ENCODE measurements around the gene IGF2BP3.
"Not testable (repeated sequence)": the region's sequence is repeated elsewhere in the genome, so short reads cannot be mapped to it uniquely, and the experiment has no call there.

IGF2BP3 gene

GRCh38 chr7:23405240-23405618, 65.1 kb downstream of the IGF2BP3 start:
- no peak for DNase-seq
- H3K36me3 ChIP-seq (ENCODE audit: control insufficient read depth, insufficient read depth, low read length) = no peaks in the 10 kb centered on the region
- no peak overlapping the region for H3K4me3 ChIP-seq (ENCODE audit: insufficient read depth, low read depth, low read length, poor library complexity, severe bottlenecking)
- no peaks in the 10 kb centered on the region for H3K9me3 ChIP-seq (ENCODE audit: control insufficient read depth, low read length)
- no peak overlapping the region for H3K27ac ChIP-seq (ENCODE audit: insufficient read depth, low read length, poor library complexity, severe bottlenecking)
- no peaks in the 10 kb centered on the region for H3K27me3 ChIP-seq (replicated peaks; ENCODE audit: control insufficient read depth, insufficient read depth, low read length, poor library complexity, severe bottlenecking)
- no peaks in the 10 kb centered on the region for H3K4me1 ChIP-seq (ENCODE audit: control insufficient read depth, insufficient read depth, low read length, poor library complexity, severe bottlenecking)

- no peak for DNase-seq
- Histone ChIP-seq H3K27me3 (replicated peaks; ENCODE audit: control insufficient read depth, insufficient read depth, low read length, poor library complexity, severe bottlenecking) (no peaks in the 10 kb centered on the region), H3K27ac (ENCODE audit: insufficient read depth, low read length, poor library complexity, severe bottlenecking) (no peak overlapping the region), H3K36me3 (ENCODE audit: control insufficient read depth, insufficient read depth, low read length) (no peaks in the 10 kb centered on the region), H3K4me3 (ENCODE audit: insufficient read depth, low read depth, low read length, poor library complexity, severe bottlenecking) (no peak overlapping the region), H3K9me3 (ENCODE audit: control insufficient read depth, low read length) (no peaks in the 10 kb centered on the region), H3K4me1 (ENCODE audit: control insufficient read depth, insufficient read depth, low read length, poor library complexity, severe bottlenecking) (no peaks in the 10 kb centered on the region)
Measured at GRCh38 chr7:23404546-23405239, 65.6 kb downstream of the IGF2BP3 start.

GRCh38 chr7:23403970-23404369, 66.3 kb downstream of the IGF2BP3 start:
- DNase-seq = no peak

GRCh38 chr7:23398090-23398489, 72.2 kb downstream of the IGF2BP3 start:
- H3K4me3 ChIP-seq (ENCODE audit: insufficient read depth, low read depth, low read length, poor library complexity, severe bottlenecking); DNase-seq: not testable (repeated sequence)

More at GRCh38 chr7:23403970-23404369, 66.3 kb downstream of the IGF2BP3 start:
- Histone ChIP-seq H3K27me3 (replicated peaks; ENCODE audit: control insufficient read depth, insufficient read depth, low read length, poor library complexity, severe bottlenecking) (no peaks in the 10 kb centered on the region), H3K4me3 (ENCODE audit: insufficient read depth, low read depth, low read length, poor library complexity, severe bottlenecking) (no peak overlapping the region), H3K27ac (ENCODE audit: insufficient read depth, low read length, poor library complexity, severe bottlenecking) (no peak overlapping the region), H3K36me3 (ENCODE audit: control insufficient read depth, insufficient read depth, low read length) (no peaks in the 10 kb centered on the region), H3K9me3 (ENCODE audit: control insufficient read depth, low read length) (no peaks in the 10 kb centered on the region), H3K4me1 (ENCODE audit: control insufficient read depth, insufficient read depth, low read length, poor library complexity, severe bottlenecking) (no peaks in the 10 kb centered on the region)

GRCh38 chr7:23397241-23397640, 73.0 kb downstream of the IGF2BP3 start:
- Histone ChIP-seq H3K27me3 (replicated peaks; ENCODE audit: control insufficient read depth, insufficient read depth, low read length, poor library complexity, severe bottlenecking) (no peaks in the 10 kb centered on the region), H3K36me3 (ENCODE audit: control insufficient read depth, insufficient read depth, low read length) (no peaks in the 10 kb centered on the region), H3K9me3 (ENCODE audit: control insufficient read depth, low read length) (no peaks in the 10 kb centered on the region), H3K4me1 (ENCODE audit: control insufficient read depth, insufficient read depth, low read length, poor library complexity, severe bottlenecking) (no peaks in the 10 kb centered on the region), H3K4me3 (ENCODE audit: insufficient read depth, low read depth, low read length, poor library complexity, severe bottlenecking) (no peak overlapping the region), H3K27ac (ENCODE audit: insufficient read depth, low read length, poor library complexity, severe bottlenecking) (no peak overlapping the region)
- DNase-seq = no peak

More at GRCh38 chr7:23398090-23398489, 72.2 kb downstream of the IGF2BP3 start:
- not testable (repeated sequence) for H3K27me3 ChIP-seq (replicated peaks; ENCODE audit: control insufficient read depth, insufficient read depth, low read length, poor library complexity, severe bottlenecking); H3K27ac ChIP-seq (ENCODE audit: insufficient read depth, low read length, poor library complexity, severe bottlenecking); H3K9me3 ChIP-seq (ENCODE audit: control insufficient read depth, low read length); H3K4me1 ChIP-seq (ENCODE audit: control insufficient read depth, insufficient read depth, low read length, poor library complexity, severe bottlenecking); H3K36me3 ChIP-seq (ENCODE audit: control insufficient read depth, insufficient read depth, low read length)

- H3K27me3 ChIP-seq (replicated peaks; ENCODE audit: control insufficient read depth, insufficient read depth, low read length, poor library complexity, severe bottlenecking) = no peaks in the 10 kb centered on the region
- no peak for DNase-seq
- H3K27ac ChIP-seq (ENCODE audit: insufficient read depth, low read length, poor library complexity, severe bottlenecking) = no peak overlapping the region
- no peak overlapping the region for H3K4me3 ChIP-seq (ENCODE audit: insufficient read depth, low read depth, low read length, poor library complexity, severe bottlenecking)
- no peaks in the 10 kb centered on the region for H3K9me3 ChIP-seq (ENCODE audit: control insufficient read depth, low read length)
- H3K4me1 ChIP-seq (ENCODE audit: control insufficient read depth, insufficient read depth, low read length, poor library complexity, severe bottlenecking) = no peaks in the 10 kb centered on the region
- no peaks in the 10 kb centered on the region for H3K36me3 ChIP-seq (ENCODE audit: control insufficient read depth, insufficient read depth, low read length)
Measured at GRCh38 chr7:23396222-23397015, 73.9 kb downstream of the IGF2BP3 start.

GRCh38 chr7:23394488-23395171, 75.7 kb downstream of the IGF2BP3 start:
- no peak overlapping the region for H3K4me3 ChIP-seq (ENCODE audit: insufficient read depth, low read depth, low read length, poor library complexity, severe bottlenecking)
- no peak overlapping the region for H3K27ac ChIP-seq (ENCODE audit: insufficient read depth, low read length, poor library complexity, severe bottlenecking)
- DNase-seq = no peak
- H3K27me3 ChIP-seq (replicated peaks; ENCODE audit: control insufficient read depth, insufficient read depth, low read length, poor library complexity, severe bottlenecking) = no peaks in the 10 kb centered on the region
- H3K4me1 ChIP-seq (ENCODE audit: control insufficient read depth, insufficient read depth, low read length, poor library complexity, severe bottlenecking) = no peaks in the 10 kb centered on the region
- H3K9me3 ChIP-seq (ENCODE audit: control insufficient read depth, low read length) = no peaks in the 10 kb centered on the region
- no peaks in the 10 kb centered on the region for H3K36me3 ChIP-seq (ENCODE audit: control insufficient read depth, insufficient read depth, low read length)

- no peak for DNase-seq
- Histone ChIP-seq H3K36me3 (ENCODE audit: control insufficient read depth, insufficient read depth, low read length) (no peaks in the 10 kb centered on the region), H3K27me3 (replicated peaks; ENCODE audit: control insufficient read depth, insufficient read depth, low read length, poor library complexity, severe bottlenecking) (no peaks in the 10 kb centered on the region), H3K27ac (ENCODE audit: insufficient read depth, low read length, poor library complexity, severe bottlenecking) (no peak overlapping the region), H3K9me3 (ENCODE audit: control insufficient read depth, low read length) (no peaks in the 10 kb centered on the region), H3K4me1 (ENCODE audit: control insufficient read depth, insufficient read depth, low read length, poor library complexity, severe bottlenecking) (no peaks in the 10 kb centered on the region), H3K4me3 (ENCODE audit: insufficient read depth, low read depth, low read length, poor library complexity, severe bottlenecking) (no peak overlapping the region)
Measured at GRCh38 chr7:23393636-23394035, 76.7 kb downstream of the IGF2BP3 start.

- Histone ChIP-seq H3K9me3 (ENCODE audit: control insufficient read depth, low read length) (no peaks in the 10 kb centered on the region), H3K27me3 (replicated peaks; ENCODE audit: control insufficient read depth, insufficient read depth, low read length, poor library complexity, severe bottlenecking) (no peaks in the 10 kb centered on the region), H3K4me1 (ENCODE audit: control insufficient read depth, insufficient read depth, low read length, poor library complexity, severe bottlenecking) (no peaks in the 10 kb centered on the region), H3K27ac (ENCODE audit: insufficient read depth, low read length, poor library complexity, severe bottlenecking) (no peak overlapping the region), H3K4me3 (ENCODE audit: insufficient read depth, low read depth, low read length, poor library complexity, severe bottlenecking) (no peak overlapping the region), H3K36me3 (ENCODE audit: control insufficient read depth, insufficient read depth, low read length) (no peaks in the 10 kb centered on the region)
- no peak for DNase-seq
Measured at GRCh38 chr7:23389701-23390100, 80.6 kb downstream of the IGF2BP3 start.

GRCh38 chr7:23387583-23387982, 82.7 kb downstream of the IGF2BP3 start:
- no peak overlapping the region for H3K4me3 ChIP-seq (ENCODE audit: insufficient read depth, low read depth, low read length, poor library complexity, severe bottlenecking)
- no peaks in the 10 kb centered on the region for H3K27me3 ChIP-seq (replicated peaks; ENCODE audit: control insufficient read depth, insufficient read depth, low read length, poor library complexity, severe bottlenecking)
- no peak overlapping the region for H3K27ac ChIP-seq (ENCODE audit: insufficient read depth, low read length, poor library complexity, severe bottlenecking)
- DNase-seq = no peak
- H3K36me3 ChIP-seq (ENCODE audit: control insufficient read depth, insufficient read depth, low read length) = no peaks in the 10 kb centered on the region
- H3K4me1 ChIP-seq (ENCODE audit: control insufficient read depth, insufficient read depth, low read length, poor library complexity, severe bottlenecking) = no peaks in the 10 kb centered on the region
- H3K9me3 ChIP-seq (ENCODE audit: control insufficient read depth, low read length) = no peaks in the 10 kb centered on the region
